Epidermal melanocyte (primary cell): ENCODE measurements around the gene IGBP1.
"Not testable (repeated sequence)": the region's sequence is repeated elsewhere in the genome, so short reads cannot be mapped to it uniquely, and the experiment has no call there.

Experiments
- DNase-seq: peaks from one replicate; pipeline ENCODE4 v3.0.0; 2011; ENCODE audit warnings: low spot score; ENCODE audit not compliant: insufficient read length

The IGBP1 gene

DNA sequence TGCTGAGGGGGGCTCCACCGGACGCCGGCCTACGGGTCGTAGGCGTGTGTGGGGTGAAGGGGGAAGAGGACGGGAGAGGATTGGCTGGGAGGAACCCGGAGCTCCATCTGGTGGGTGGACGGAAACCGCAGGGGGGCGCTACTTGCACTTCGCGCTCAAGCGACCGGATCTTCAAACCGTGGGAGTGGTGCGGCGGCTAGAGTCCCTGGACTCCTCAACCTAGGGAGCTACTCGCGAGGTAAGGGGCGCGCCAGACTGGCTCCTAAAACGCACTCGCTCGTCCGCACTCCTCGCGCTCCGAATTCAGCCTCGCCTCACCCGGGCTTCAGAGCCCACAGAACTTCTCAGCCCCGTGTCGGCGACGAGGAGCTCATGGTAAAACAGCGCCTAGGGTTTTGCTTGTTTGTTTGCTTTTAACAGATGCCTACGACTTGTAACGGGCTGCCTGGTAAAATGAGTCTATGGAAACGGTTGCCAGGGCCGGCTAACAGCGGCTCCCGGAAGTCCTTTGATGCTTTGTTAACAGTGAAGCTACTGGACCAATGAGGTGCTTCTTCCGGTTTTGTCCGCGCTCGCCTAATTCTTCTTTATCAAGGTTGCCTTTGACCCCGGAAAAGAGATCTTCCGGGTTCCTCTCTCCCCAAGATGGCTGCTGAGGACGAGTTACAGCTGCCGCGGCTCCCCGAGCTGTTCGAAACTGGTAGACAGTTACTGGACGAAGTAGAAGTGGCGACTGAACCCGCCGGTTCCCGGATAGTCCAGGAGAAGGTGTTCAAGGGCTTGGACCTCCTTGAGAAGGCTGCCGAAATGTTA lies at the start of gene IGBP1:
TSS of gene IGBP1 (plus strand) at position 145 of the 813 bp plus-strand sequence. CDS start at position 646, 501 bp downstream.
- peak; percentile 67 for DNase-seq

GRCh38 chrX:70084592-70085240 lies 48.5 kb upstream of the IGBP1 start:
- no peak for DNase-seq

DNA sequence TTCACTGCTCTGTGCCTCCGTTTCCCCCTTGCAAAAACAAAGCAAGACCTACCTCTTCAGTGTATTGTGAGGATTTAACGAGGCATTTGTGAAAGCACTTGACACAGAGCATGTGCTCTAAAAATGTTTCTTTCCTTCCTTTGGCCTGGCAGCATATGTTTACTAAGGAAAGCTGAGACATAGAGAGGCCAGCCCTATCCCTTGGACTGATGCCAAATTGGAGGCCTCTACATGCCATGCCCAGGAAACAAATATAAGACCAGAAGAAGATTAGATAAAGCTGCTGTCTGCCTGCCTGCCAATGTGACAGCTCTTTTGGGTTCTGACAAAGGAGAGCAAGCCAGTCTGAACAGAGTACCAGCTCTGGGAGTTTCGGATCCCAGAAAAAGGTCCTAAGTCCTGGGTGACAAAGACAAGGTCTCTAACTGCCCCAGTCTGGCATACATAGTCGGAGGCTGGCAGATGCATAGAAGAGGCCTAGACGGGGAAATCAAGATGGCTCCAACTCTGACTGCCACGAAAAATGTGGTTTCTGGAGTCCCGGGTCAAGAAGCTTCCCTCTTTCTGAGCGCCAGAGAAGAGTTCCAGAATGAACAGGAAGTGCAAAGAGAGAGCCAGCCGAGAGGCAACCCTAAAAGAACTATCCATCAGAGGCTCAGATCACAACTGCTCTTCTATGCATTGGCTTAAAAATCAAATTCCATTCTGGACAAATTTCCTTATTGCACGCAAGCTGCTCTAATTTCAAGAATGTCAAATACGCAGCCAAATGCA lies 45.2 kb upstream of the IGBP1 start:
- no peak for DNase-seq

- no peak for DNase-seq
These were observed 44.5 kb upstream of the IGBP1 start for GRCh38 chrX:70088751-70089150.

DNA sequence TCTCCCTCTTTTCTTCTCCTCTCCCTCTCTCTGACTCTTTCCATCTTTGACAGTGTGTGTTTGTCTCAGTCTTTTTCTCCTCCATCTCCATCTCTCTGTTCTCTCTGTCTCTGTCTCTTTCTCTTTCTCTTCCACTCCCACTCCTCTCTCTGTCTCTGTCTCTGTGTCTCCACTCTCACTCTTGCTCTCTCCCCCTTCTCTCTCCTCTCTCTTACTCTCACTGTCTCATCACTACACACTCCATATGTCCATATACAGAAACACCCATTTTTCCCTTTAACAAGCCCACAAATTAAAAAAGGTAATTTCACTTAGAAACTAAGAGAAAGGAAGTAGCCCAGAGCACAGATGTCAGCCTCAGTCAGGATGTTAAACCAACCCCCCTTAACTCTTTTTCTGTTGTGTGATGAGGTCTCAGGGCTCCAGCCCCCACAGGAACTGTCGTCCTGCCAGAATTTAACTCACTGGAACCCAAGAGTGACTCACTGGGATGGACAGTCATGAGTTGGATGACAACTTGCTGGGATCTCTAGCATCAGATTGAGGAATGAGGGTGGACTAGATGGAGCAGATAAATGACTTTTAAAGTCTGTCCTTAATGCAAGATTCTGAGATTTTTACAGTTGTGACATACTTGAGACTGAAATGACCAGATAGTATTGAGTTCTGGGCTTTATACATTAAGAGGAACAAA lies 43.5 kb upstream of the IGBP1 start:
- no peak for DNase-seq

DNA sequence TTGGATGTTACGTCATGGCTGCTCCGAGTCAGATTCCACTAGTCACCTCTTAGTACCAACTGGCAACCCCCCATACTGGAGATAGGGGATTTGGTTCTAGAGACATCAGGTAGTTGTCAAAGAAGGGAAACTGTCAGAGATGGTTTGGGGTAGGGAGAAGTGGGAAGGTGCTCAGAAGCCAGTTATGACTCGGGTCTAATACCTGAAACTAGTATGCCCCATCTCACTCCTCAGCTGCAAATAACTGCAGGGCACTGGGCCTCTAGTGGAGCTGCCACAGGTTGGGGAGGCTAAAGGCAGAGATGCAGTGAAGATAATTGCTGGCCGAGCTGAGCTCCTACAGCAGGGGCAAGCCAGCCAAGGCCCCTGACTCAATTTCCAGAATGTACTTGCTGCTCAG lies 41.0 kb upstream of the IGBP1 start:
- no peak for DNase-seq

- DNase-seq: no peak
These were observed 37.2 kb upstream of the IGBP1 start for GRCh38 chrX:70096052-70096451.

DNA sequence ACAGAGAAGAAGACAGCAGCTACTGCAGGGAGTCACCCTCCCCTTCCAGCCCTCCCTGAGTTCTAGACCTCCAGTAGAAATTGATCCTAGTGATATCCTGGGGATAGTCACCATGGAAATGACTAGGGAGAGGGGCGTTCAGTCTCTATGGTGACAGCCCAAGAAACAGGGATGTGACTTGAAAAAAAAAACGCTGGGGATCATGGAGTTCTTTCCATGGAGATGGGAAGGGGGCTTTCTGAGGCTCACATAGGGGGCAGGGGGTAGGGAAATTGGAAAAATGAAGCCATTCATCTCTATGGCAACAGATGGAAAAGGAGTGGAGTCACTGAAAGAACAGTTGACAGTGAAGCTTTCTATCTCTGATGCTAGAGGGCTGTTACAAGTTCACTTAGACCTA lies 28.0 kb upstream of the IGBP1 start:
- DNase-seq: no peak

- DNase-seq: not testable (repeated sequence)
These were observed 21.7 kb upstream of the IGBP1 start for GRCh38 chrX:70111436-70112026.

DNA sequence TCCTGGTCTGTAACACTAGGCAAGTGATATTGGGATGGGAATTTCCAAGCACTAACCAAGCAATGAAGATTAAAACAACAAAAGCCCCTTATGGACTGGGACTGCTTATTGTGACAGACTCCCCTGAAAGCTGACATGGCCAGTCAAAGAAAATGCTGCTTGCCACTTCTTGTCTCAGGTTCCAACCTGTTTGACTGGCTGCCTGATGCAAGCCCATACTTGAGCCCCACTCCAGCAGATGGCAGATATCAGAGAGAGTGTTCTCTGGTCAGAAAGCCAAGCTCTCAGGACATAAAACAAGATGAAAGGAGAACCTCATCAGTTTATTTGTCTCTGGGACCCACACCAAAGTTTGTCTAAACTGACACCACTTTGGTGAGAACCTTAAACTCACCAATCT lies 15.5 kb upstream of the IGBP1 start:
- no peak for DNase-seq

DNA sequence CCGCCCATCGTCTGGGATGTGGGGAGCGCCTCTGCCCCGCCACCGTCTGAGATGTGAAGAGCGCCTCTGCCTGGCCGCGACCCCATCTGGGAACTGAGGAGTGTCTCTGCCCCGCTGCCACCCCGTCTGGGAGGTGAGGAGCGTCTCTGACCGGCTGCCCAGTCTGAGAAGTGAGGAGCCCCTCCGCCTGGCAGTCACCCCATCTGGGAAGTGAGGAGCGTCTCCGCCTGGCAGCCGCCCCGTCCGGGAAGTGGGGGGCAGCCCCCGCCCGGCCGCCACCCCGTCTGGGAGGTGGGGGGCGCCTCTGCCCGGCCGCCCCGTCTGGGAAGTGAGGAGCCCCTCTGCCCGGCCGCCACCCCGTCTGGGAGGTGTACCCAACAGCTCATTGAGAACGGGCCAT lies 10.2 kb upstream of the IGBP1 start:
- not testable (repeated sequence) for DNase-seq

- DNase-seq: no peak
These were observed 8.6 kb upstream of the IGBP1 start for GRCh38 chrX:70124678-70125077.

DNA sequence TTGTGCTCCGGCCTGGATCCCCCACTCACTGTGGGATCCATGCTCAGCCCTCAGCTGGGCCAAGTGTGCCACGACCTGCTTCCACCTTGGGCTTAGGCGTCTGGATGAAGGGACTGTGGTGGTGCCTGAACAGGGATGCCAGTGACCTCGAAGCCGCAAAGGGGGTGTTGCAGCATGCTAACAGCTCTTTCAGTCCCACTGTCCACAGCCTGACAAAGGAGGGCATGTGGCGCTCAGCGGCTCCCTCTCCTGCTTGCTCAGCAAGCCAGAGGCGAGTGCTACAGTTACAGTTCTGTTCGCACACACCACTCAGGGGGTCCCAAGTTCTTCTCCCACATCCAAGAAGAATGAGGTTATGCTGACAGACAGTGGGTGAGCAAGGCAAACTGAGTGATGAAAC lies 5.2 kb upstream of the IGBP1 start:
- no peak for DNase-seq

DNA sequence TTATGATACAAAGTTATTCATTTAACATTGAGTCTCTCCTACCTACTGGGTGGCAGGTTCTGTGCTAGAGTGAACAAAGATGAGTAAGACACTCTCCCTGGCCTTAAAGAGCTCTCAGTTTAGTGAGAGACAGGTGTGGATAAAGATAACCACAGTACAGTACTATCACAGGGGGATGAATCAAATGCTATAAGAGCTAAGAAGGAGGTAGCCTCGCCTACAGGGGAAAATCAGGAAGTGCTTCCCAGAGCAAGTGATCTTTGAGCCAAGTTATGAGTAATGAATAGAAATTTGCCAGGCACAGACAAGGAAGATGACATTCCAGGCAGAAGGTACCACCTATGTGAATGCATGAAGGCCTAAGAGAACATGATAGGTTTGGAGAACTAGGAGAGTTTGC lies 3.4 kb upstream of the IGBP1 start:
- DNase-seq: no peak

DNA sequence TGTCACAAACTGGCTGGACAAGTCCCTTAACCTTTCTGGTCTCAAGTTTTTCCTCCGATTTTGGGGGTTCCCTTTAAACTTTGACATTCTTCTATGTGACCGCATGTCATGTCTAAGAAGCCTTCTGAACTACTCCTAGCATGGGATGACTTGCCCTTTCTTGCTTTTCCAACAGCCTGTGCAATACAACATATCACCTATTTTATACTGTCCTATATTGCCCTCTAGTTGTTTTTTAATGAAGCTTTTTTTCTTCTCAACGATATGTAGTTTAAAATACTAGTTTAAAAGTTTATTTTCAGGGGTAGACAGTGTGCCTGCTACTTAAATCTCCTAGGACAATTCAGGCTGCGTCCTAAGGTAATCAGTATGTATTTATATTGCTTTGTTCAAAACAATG lies 1.0 kb upstream of the IGBP1 start:
- no peak for DNase-seq

DNA sequence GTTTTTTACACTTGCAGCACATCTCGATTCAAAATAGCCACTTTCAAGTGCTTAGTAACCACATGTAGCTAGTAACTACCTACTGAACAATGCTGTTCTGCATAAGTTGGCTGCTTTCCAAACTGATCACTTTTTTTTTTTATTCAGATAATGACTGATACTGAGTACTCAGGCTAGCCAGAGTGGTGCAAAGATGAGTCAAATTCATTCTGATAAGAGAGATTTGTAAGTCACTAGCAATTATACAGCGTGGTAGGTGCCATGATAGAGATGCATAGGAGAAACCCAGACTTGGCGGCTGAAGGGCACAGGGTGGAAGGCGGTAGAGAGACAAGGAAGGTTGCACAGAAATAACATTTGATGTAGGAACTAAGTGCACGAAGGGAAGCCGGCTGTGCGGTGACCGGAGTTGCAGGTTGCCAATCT lies 357 bp upstream of the IGBP1 start:
- no peak for DNase-seq

GRCh38 chrX:70134116-70134477 lies 850 bp downstream of the IGBP1 start:
- no peak for DNase-seq

DNA sequence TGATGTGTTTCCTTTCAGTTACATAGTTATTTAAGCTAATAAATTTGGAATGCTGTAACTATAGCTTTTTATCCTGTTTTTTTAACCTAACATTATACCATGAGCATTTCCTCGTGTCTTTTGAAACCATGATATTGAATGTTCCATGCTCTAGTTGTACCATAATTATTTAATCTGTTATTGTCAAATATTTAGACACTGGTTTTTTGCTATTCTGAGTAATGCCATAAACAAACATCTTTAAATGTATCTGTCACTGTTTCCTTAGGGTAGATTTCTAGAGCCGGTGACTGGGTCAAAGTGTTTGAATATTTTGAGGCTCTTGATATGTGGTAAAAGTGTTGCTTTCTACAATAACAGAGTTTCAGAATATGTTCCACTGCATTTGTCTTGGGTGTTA lies 5.4 kb downstream of the IGBP1 start:
- no peak for DNase-seq

DNA sequence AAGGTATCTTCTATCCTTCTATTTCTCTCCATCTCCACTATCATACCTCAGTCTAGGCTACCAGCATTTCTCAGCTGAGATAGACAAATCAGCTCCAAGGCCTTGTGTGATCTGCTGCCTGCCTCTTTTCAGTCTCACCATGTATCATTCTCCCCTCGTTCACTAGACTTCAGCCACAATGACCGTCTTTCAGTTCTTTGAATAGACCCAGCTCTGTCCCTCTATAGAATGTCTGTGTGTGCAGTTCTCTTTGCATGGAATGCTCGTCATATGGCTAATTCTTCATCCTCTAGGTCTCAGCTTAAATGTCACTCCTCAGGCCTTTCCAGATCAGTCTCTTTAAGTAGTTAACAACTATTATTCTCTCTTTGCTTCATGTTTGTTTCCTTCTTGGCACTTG lies 6.5 kb downstream of the IGBP1 start:
- no peak for DNase-seq

- no peak for DNase-seq
These were observed 8.1 kb downstream of the IGBP1 start for GRCh38 chrX:70141373-70141772.
